Measurements from ENCODE around the gene WNT5A. TPM values are rescaled to one million over a fixed set of nuclear protein-coding genes. Genes with fewer than 3 reads are reported as not detected.

WNT5A gene
- total and polyA plus RNA-seq, 2 donors (not counting 1 experiment from before 2014, with no cell fraction given) = 117 to 224 TPM

DNA sequence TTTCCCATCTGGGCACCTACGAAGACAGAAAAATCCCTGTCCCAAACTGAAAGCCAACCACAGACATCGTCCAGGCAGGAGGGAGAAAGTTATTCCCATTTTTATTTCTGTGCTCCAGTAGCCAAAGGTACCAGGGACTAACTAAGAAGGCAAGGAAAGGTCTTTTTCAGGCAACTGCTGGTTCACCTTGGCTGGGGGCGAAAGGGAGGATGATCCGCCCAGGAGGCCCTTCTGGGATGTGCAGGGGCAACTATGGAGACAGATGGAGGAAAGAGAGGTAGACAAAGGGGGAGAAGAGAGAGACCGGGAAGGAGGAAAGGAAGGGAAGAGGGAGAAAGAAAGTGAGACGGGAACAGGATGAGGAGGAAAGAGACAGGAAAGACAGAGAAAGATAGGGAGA lies 13.3 kb downstream of the WNT5A start:
- Histone ChIP-seq H3K4me3 (replicated peaks in 1 of 4; ENCODE audit: control extremely low read depth in 1 of 4, insufficient read depth in 1 of 4, low read depth in 3 of 4, low read length in 4 of 4) (no peak overlapping the region), H2AFZ (ENCODE audit: low read length) (no peak overlapping the region), H3K79me2 (ENCODE audit: control insufficient read depth, insufficient read depth, low read length) (peaks cover 59% of the 10 kb centered on the region), H3K9ac (ENCODE audit: insufficient read depth, low read length) (no peak overlapping the region), H3K27ac (ENCODE audit: insufficient read depth, low read length) (no peak overlapping the region), H3K4me1 (ENCODE audit: control insufficient read depth, extremely low read depth, insufficient read depth, low read length) (peaks cover 4% of the 10 kb centered on the region), H3K9me3 (ENCODE audit: control insufficient read depth, insufficient read depth, low read depth, low read length) (no peaks in the 10 kb centered on the region), H4K20me1 (ENCODE audit: control insufficient read depth, extremely low read depth, insufficient read depth, low read length) (no peaks in the 10 kb centered on the region), H3K27me3 (ENCODE audit: control insufficient read depth, insufficient read depth, low read length) (no peaks in the 10 kb centered on the region), H3K36me3 (ENCODE audit: control insufficient read depth, insufficient read depth, low read length) (peaks cover 24% of the 10 kb centered on the region), H3K4me2 (ENCODE audit: extremely low read depth, insufficient read depth, low read length) (no peak overlapping the region)
- no peak for DNase-seq (ENCODE audit: low read depth in 2 of 2)
- TF ChIP-seq CTCF (conservative IDR thresholded peaks at IDR 0.05 in 1 of 2, IDR thresholded peaks at IDR 0.05 in 1 of 2; ENCODE audit: low read depth in 1 of 2, low read length in 2 of 2) (no peak), EZH2 (IDR thresholded peaks at IDR 0.05; ENCODE audit: low read length, missing control alignments) (no peak)

DNA sequence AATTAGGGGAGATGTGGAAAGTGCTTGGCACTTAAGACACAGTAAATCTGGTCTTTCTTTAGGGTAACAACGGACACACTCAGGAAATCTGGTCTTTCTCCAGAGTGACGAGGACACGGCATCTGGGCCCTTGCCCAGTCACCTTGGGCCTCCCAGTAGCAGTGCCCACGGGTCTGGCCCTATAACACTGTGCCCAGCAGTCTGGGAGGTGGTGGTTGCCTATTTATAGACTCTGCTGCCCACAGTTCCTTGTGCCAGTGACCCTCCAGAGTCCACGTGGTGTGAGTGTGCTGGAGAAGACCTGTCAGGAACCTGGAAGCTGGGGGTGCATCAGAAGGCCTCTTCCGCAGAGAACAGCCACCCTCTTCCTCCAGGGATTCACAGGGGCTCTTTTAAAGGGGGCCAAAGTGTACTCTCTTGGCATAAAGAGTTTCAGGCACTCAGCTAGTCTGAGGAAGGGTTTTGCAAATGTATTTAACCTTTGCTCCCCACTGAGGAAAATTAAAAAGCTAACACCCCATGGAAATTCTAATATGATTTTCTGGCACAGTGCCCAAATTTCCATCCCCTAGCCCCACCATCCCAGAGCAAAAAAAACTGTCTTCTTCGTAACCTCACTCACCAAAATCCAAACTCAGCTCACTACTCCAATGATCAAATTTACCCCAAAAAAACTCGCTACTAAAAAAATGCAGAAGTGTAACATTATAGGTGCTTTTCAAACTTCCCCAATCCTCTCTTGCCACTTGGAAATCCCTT lies 15.4 kb downstream of the WNT5A start:
- H3K4me2 ChIP-seq (ENCODE audit: extremely low read depth, insufficient read depth, low read length) = no peak overlapping the region
- H4K20me1 ChIP-seq (ENCODE audit: control insufficient read depth, extremely low read depth, insufficient read depth, low read length) = no peaks in the 10 kb centered on the region
- no peak overlapping the region for H3K4me3 ChIP-seq (replicated peaks in 1 of 4; ENCODE audit: control extremely low read depth in 1 of 4, insufficient read depth in 1 of 4, low read depth in 3 of 4, low read length in 4 of 4)
- no peaks in the 10 kb centered on the region for H3K9me3 ChIP-seq (ENCODE audit: control insufficient read depth, insufficient read depth, low read depth, low read length)
- no peak overlapping the region for H2AFZ ChIP-seq (ENCODE audit: low read length)
- no peak overlapping the region for H3K9ac ChIP-seq (ENCODE audit: insufficient read depth, low read length)
- TF ChIP-seq CTCF (conservative IDR thresholded peaks at IDR 0.05 in 1 of 2, IDR thresholded peaks at IDR 0.05 in 1 of 2; ENCODE audit: low read depth in 1 of 2, low read length in 2 of 2) (no peak), EZH2 (IDR thresholded peaks at IDR 0.05; ENCODE audit: low read length, missing control alignments) (no peak)
- no peak for DNase-seq (ENCODE audit: low read depth in 2 of 2)
- no peak overlapping the region for H3K27ac ChIP-seq (ENCODE audit: insufficient read depth, low read length)
- peaks cover 5% of the 10 kb centered on the region for H3K4me1 ChIP-seq (ENCODE audit: control insufficient read depth, extremely low read depth, insufficient read depth, low read length)
- peaks cover 27% of the 10 kb centered on the region for H3K36me3 ChIP-seq (ENCODE audit: control insufficient read depth, insufficient read depth, low read length)
- H3K27me3 ChIP-seq (ENCODE audit: control insufficient read depth, insufficient read depth, low read length) = no peaks in the 10 kb centered on the region
- peaks cover 39% of the 10 kb centered on the region for H3K79me2 ChIP-seq (ENCODE audit: control insufficient read depth, insufficient read depth, low read length)

- Histone ChIP-seq H2AFZ (ENCODE audit: low read length) (no peak overlapping the region), H3K27ac (ENCODE audit: insufficient read depth, low read length) (no peak overlapping the region), H3K9me3 (ENCODE audit: control insufficient read depth, insufficient read depth, low read depth, low read length) (no peaks in the 10 kb centered on the region), H3K9ac (ENCODE audit: insufficient read depth, low read length) (no peak overlapping the region), H3K4me3 (replicated peaks in 1 of 4; ENCODE audit: control extremely low read depth in 1 of 4, insufficient read depth in 1 of 4, low read depth in 3 of 4, low read length in 4 of 4) (no peak overlapping the region), H3K27me3 (ENCODE audit: control insufficient read depth, insufficient read depth, low read length) (no peaks in the 10 kb centered on the region), H4K20me1 (ENCODE audit: control insufficient read depth, extremely low read depth, insufficient read depth, low read length) (no peaks in the 10 kb centered on the region), H3K79me2 (ENCODE audit: control insufficient read depth, insufficient read depth, low read length) (peaks cover 33% of the 10 kb centered on the region), H3K36me3 (ENCODE audit: control insufficient read depth, insufficient read depth, low read length) (peaks cover 27% of the 10 kb centered on the region), H3K4me2 (ENCODE audit: extremely low read depth, insufficient read depth, low read length) (no peak overlapping the region), H3K4me1 (ENCODE audit: control insufficient read depth, extremely low read depth, insufficient read depth, low read length) (peaks cover 2% of the 10 kb centered on the region)
- no peak for TF ChIP-seq CTCF (conservative IDR thresholded peaks at IDR 0.05 in 1 of 2, IDR thresholded peaks at IDR 0.05 in 1 of 2; ENCODE audit: low read depth in 1 of 2, low read length in 2 of 2)
- no peak for TF ChIP-seq EZH2 (IDR thresholded peaks at IDR 0.05; ENCODE audit: low read length, missing control alignments)
- no peak for DNase-seq (ENCODE audit: low read depth in 2 of 2)
These were observed 16.0 kb downstream of the WNT5A start for GRCh38 chr3:55471084-55471483.
